PC-9 (cell line): ENCODE data around the gene CACNB3. TPM values are rescaled to one million over a fixed set of nuclear protein-coding genes. Genes with fewer than 3 reads are reported as not detected.

Experiments used
- BruUV-seq: library from RNA; stranded (reverse); fragments of 400-500 nt; replicated peaks from 2 replicates; lab custom pipeline; 2021; lab: Mats Ljungman, UMichigan
- CTCF ChIA-PET: fragments of 300-600 bp; sonication (Branson Sonifier 250); formaldehyde crosslinking; loops from one replicate; lab custom pipeline; 2022; ENCODE audit warnings: antibody characterized with exemption; lab: Charles Lee
- POLR2A ChIA-PET: fragments of 300-600 bp; sonication (Branson Sonifier 250); formaldehyde crosslinking; loops from one replicate; lab custom pipeline; 2022; ENCODE audit warnings: antibody characterized with exemption; ENCODE audit not compliant: unreplicated experiment; lab: Charles Lee
- DNase-seq, 2 experiments: peaks; one replicate each; pipeline versions ENCODE4 v3.0.0 to v3.0.0-alpha.2; 2015 to 2022; ENCODE audit warnings: mixed read lengths in 1 of 2
- H2AFZ ChIP-seq: fragments of 200-600 bp; sonication (generic); 2 replicates; pipeline ENCODE4 v1.8.1; 2017; ENCODE audit warnings: antibody characterized with exemption
- H3F3A ChIP-seq: fragments of 200-600 bp; sonication (generic); 2 replicates; pipeline ENCODE4 v1.8.1; 2017; ENCODE audit warnings: antibody characterized with exemption, mild to moderate bottlenecking, low read depth; ENCODE audit not compliant: insufficient read depth
- H3K27ac ChIP-seq: fragments of 200-600 bp; sonication (generic); 2 replicates; pipeline ENCODE4 v1.6.1; 2016; ENCODE audit warnings: mixed run types
- H3K27me3 ChIP-seq: fragments of 200-600 bp; sonication (generic); 2 replicates; pipeline ENCODE4 v1.6.1; 2016; ENCODE audit warnings: low read depth, mixed run types; ENCODE audit not compliant: insufficient read depth
- H3K36me3 ChIP-seq: fragments of 200-600 bp; sonication (generic); 2 replicates; pipeline ENCODE4 v1.6.1; 2016; ENCODE audit warnings: low read depth, mixed run types
- H3K4me1 ChIP-seq: fragments of 200-600 bp; sonication (generic); replicated peaks from 2 replicates; pipeline ENCODE4 v1.6.1; 2016; ENCODE audit warnings: mixed run types; ENCODE audit not compliant: insufficient read depth
- H3K4me2 ChIP-seq: fragments of 200-600 bp; sonication (generic); 2 replicates; pipeline ENCODE4 v1.6.1; 2017; ENCODE audit warnings: mixed run types
- H3K4me3 ChIP-seq: fragments of 200-600 bp; sonication (generic); 2 replicates; pipeline ENCODE4 v1.6.1; 2016; ENCODE audit warnings: mixed run types
- H3K79me2 ChIP-seq: fragments of 200-600 bp; sonication (generic); 2 replicates; pipeline ENCODE4 v1.6.1; 2017; ENCODE audit warnings: low read depth, mixed run types
- H3K9me2 ChIP-seq: fragments of 200-600 bp; sonication (generic); 2 replicates; pipeline ENCODE4 v1.8.1; 2017; ENCODE audit warnings: mild to moderate bottlenecking; ENCODE audit not compliant: insufficient read depth
- H3K9me3 ChIP-seq: fragments of 200-600 bp; sonication (generic); 2 replicates; pipeline ENCODE4 v1.8.1; 2016; ENCODE audit warnings: low read depth; ENCODE audit not compliant: insufficient read depth
- H4K20me1 ChIP-seq: fragments of 200-600 bp; sonication (generic); 2 replicates; pipeline ENCODE4 v1.8.1; 2017; ENCODE audit not compliant: insufficient read depth
- EZH2 ChIP-seq: fragments of 200-600 bp; sonication (generic); IDR thresholded peaks from 2 replicates; pipeline ENCODE4 v1.8.0; 2017; ENCODE audit warnings: antibody characterized with exemption, low read depth
- intact Hi-C: fragments of 100-400 bp; cut with micrococcal nuclease; formaldehyde crosslinking; loops from one replicate; pipeline ENCODE4 v1.10.0; 2022; ENCODE audit not compliant: unreplicated experiment
- total RNA-seq: library from RNA; stranded (reverse); gene quantifications from 2 replicates; pipeline ENCODE4 v1.2.3, GENCODE V29; 2021
- TF ChIP-seq, protein P1 (sequence below): fragments of 200-600 bp; sonication (generic); conservative IDR thresholded peaks from 2 replicates; pipeline ENCODE4 v1.6.1; 2017; ENCODE audit warnings: mixed run types, antibody characterized with exemption, mild to moderate bottlenecking, moderate library complexity

The CACNB3 gene
- total RNA-seq, 1 experiment from 2014 or later = 35.4 TPM

- no peak for DNase-seq
- H3K36me3 ChIP-seq = peaks cover 16% of the 10 kb centered on the region; the same call in 1 of the 2 replicates
- H3K27me3 ChIP-seq = no peaks in the 10 kb centered on the region
- intact Hi-C loops = no loop called here
- no peak overlapping the region for H3K4me3 ChIP-seq
- H3K79me2 ChIP-seq = peaks cover 10% of the 10 kb centered on the region
- H2AFZ ChIP-seq = no peak overlapping the region
- H3K9me3 ChIP-seq = no peaks in the 10 kb centered on the region
- H3K27ac ChIP-seq = no peak overlapping the region
- H3K9me2 ChIP-seq = no peaks in the 10 kb centered on the region
- H4K20me1 ChIP-seq = no peaks in the 10 kb centered on the region; the same call in 1 of the 2 replicates
- no peak overlapping the region for H3K4me2 ChIP-seq
- peaks cover 7% of the 10 kb centered on the region for H3K4me1 ChIP-seq
- BruUV-seq = no TSS peak
- ChIA-PET CTCF (no interaction called here), POLR2A (no interaction called here)
- no peak for TF ChIP-seq EZH2
- TF ChIP-seq, protein P1, sequence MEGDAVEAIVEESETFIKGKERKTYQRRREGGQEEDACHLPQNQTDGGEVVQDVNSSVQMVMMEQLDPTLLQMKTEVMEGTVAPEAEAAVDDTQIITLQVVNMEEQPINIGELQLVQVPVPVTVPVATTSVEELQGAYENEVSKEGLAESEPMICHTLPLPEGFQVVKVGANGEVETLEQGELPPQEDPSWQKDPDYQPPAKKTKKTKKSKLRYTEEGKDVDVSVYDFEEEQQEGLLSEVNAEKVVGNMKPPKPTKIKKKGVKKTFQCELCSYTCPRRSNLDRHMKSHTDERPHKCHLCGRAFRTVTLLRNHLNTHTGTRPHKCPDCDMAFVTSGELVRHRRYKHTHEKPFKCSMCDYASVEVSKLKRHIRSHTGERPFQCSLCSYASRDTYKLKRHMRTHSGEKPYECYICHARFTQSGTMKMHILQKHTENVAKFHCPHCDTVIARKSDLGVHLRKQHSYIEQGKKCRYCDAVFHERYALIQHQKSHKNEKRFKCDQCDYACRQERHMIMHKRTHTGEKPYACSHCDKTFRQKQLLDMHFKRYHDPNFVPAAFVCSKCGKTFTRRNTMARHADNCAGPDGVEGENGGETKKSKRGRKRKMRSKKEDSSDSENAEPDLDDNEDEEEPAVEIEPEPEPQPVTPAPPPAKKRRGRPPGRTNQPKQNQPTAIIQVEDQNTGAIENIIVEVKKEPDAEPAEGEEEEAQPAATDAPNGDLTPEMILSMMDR = no peak
- H3F3A ChIP-seq = no peaks in the 10 kb centered on the region
These were observed 43.0 kb upstream of the CACNB3 start for GRCh38 chr12:48775299-48775698.

GRCh38 chr12:48775991-48776649 is 42.2 kb upstream of the CACNB3 start:
- TF ChIP-seq EZH2 = no peak
- TF ChIP-seq, protein P1 = no peak
- no peak overlapping the region for H2AFZ ChIP-seq
- H3K79me2 ChIP-seq = peaks cover 10% of the 10 kb centered on the region
- H4K20me1 ChIP-seq = no peaks in the 10 kb centered on the region; the same call in 1 of the 2 replicates
- no peaks in the 10 kb centered on the region for H3K27me3 ChIP-seq
- intact Hi-C loops = no loop called here
- ChIA-PET CTCF (no interaction called here), POLR2A (no interaction called here)
- H3K9me2 ChIP-seq = no peaks in the 10 kb centered on the region
- H3F3A ChIP-seq = peaks cover under 1% of the 10 kb centered on the region; the same call in 1 of the 2 replicates
- H3K4me2 ChIP-seq = no peak overlapping the region
- BruUV-seq = no TSS peak
- H3K36me3 ChIP-seq = peaks cover 10% of the 10 kb centered on the region; the same call in 1 of the 2 replicates
- no peak for DNase-seq
- H3K4me1 ChIP-seq = peaks cover 15% of the 10 kb centered on the region
- no peak overlapping the region for H3K4me3 ChIP-seq
- no peak overlapping the region for H3K27ac ChIP-seq
- H3K9me3 ChIP-seq = no peaks in the 10 kb centered on the region

DNA sequence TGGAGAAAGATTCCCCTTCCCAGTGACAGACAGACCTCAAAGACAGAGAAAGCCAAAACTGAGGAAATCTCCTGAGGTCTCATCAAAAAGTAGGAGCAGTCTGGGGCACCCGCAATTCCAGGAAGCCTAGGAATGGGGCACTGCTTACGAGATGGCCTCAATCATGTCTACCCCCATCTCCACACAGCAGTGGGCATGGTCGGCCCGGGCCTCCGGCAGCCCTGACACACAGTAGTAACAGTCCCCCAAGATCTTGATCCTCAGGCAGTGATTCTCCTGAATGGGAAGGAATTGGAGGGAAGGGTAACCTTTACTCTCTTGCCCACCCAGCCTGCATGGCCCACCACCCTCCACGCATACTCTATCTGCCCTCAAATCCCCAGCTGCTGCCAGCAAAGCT is 41.3 kb upstream of the CACNB3 start:
- H3K4me2 ChIP-seq = no peak overlapping the region
- no peak overlapping the region for H2AFZ ChIP-seq
- peaks cover 6% of the 10 kb centered on the region; the same call in 1 of the 2 replicates for H3K36me3 ChIP-seq
- no peaks in the 10 kb centered on the region for H3K9me2 ChIP-seq
- H3K4me1 ChIP-seq = peaks cover 23% of the 10 kb centered on the region
- ChIA-PET POLR2A (no interaction called here), CTCF (no interaction called here)
- H3K79me2 ChIP-seq = peaks cover 10% of the 10 kb centered on the region
- no peak overlapping the region for H3K27ac ChIP-seq
- no peaks in the 10 kb centered on the region; the same call in 1 of the 2 replicates for H4K20me1 ChIP-seq
- no TSS peak for BruUV-seq
- peaks cover 9% of the 10 kb centered on the region; the same call in 1 of the 2 replicates for H3F3A ChIP-seq
- TF ChIP-seq, protein P1 = no peak
- no peak for TF ChIP-seq EZH2
- intact Hi-C loops = no loop called here
- no peaks in the 10 kb centered on the region for H3K27me3 ChIP-seq
- no peaks in the 10 kb centered on the region for H3K9me3 ChIP-seq
- DNase-seq = no peak
- no peak overlapping the region for H3K4me3 ChIP-seq
